DOHH2 (cell line): ENCODE results near the gene LYPD6.
"Not testable (repeated sequence)": the region's sequence is repeated elsewhere in the genome, so short reads cannot be mapped to it uniquely, and the experiment has no call there.

ENCODE experiments used
- H3F3A ChIP-seq: fragments of 200-600 bp; sonication (generic), shearing (Covaris generic); 2 replicates; pipeline ENCODE4 v1.6.0; 2016; ENCODE audit warnings: antibody characterized with exemption, mild to moderate bottlenecking; ENCODE audit not compliant: control insufficient read depth, insufficient read depth
- H3K27ac ChIP-seq: fragments of 200-600 bp; sonication (generic); 2 replicates; pipeline ENCODE4 v1.5.1; 2014; ENCODE audit warnings: low read depth, mild to moderate bottlenecking, low read length, moderate library complexity
- H3K27me3 ChIP-seq: fragments of 200-600 bp; sonication (generic); 2 replicates; pipeline ENCODE4 v1.6.1; 2014; ENCODE audit warnings: mild to moderate bottlenecking, low read length, mixed read lengths; ENCODE audit not compliant: control insufficient read depth
- H3K36me3 ChIP-seq: fragments of 200-600 bp; sonication (generic); 2 replicates; pipeline ENCODE4 v1.6.1; 2014; ENCODE audit warnings: mild to moderate bottlenecking, low read length, moderate library complexity, mixed read lengths; ENCODE audit not compliant: control insufficient read depth
- H3K4me1 ChIP-seq: fragments of 200-600 bp; sonication (generic); 2 replicates; pipeline ENCODE4 v1.6.1; 2014; ENCODE audit warnings: mild to moderate bottlenecking, low read length, mixed read lengths; ENCODE audit not compliant: control insufficient read depth
- H3K4me2 ChIP-seq: fragments of 200-600 bp; sonication (generic); 2 replicates; pipeline ENCODE4 v1.6.0; 2014; ENCODE audit warnings: mild to moderate bottlenecking, low read length, moderate library complexity
- H3K4me3 ChIP-seq: fragments of 200-600 bp; sonication (generic); 2 replicates; pipeline ENCODE4 v1.5.1; 2014; ENCODE audit warnings: mild to moderate bottlenecking, low read length, mixed read lengths
- H3K79me2 ChIP-seq: fragments of 200-600 bp; sonication (generic); 2 replicates; pipeline ENCODE4 v1.6.1; 2014; ENCODE audit warnings: mild to moderate bottlenecking, low read length, mixed read lengths; ENCODE audit not compliant: control insufficient read depth
- H3K9me2 ChIP-seq: fragments of 200-600 bp; sonication (generic); replicated peaks from 2 replicates; pipeline ENCODE4 v1.6.1; 2014; ENCODE audit warnings: mild to moderate bottlenecking, low read length, mixed read lengths; ENCODE audit not compliant: control insufficient read depth
- H3K9me3 ChIP-seq: fragments of 200-600 bp; sonication (generic); 2 replicates; pipeline ENCODE4 v1.6.1; 2014; ENCODE audit warnings: antibody characterized with exemption, low read length, mixed read lengths; ENCODE audit not compliant: control insufficient read depth, insufficient read depth
- H4K20me1 ChIP-seq: fragments of 200-600 bp; sonication (generic); 2 replicates; pipeline ENCODE4 v1.6.0; 2014; ENCODE audit warnings: low read depth, mild to moderate bottlenecking, antibody characterized with exemption, low read length, moderate library complexity; ENCODE audit not compliant: control insufficient read depth, insufficient read depth
- EZH2phosphoT487 ChIP-seq: fragments of 200-600 bp; sonication (generic); IDR thresholded peaks from 2 replicates; pipeline ENCODE4 v1.6.1; 2017; ENCODE audit warnings: borderline replicate concordance, mild to moderate bottlenecking, antibody characterized with exemption, low read length, moderate library complexity, mixed read lengths
- TF ChIP-seq, protein P1 (sequence below): fragments of 200-600 bp; sonication (generic); IDR thresholded peaks from one replicate; pipeline ENCODE4 v1.5.1; 2014; ENCODE audit warnings: antibody characterized with exemption, mild to moderate bottlenecking, low read depth, low read length; ENCODE audit not compliant: poor library complexity, severe bottlenecking

Gene LYPD6

DNA sequence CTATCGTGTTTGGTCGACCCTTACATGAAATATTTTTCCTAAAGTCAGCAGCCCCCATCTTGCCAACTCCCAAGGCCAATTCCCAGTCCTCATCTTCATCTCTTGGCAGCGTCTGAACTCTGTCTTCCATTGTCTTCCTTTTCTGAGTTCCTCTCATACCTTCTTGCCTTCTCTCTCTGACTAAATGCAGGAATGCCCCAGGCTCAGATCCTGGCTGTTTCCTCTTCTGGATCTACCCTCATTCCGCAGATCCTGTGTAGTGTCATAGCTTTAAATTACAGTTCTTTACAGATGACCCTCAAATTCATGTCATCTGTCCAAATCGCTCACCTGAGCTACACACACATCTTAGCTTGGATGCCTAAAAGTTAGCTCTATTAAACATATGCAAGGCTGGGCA is 162.5 kb downstream of the LYPD6 start:
- Histone ChIP-seq H3K4me3 (no peak overlapping the region), H3K36me3 (no peaks in the 10 kb centered on the region)
- TF ChIP-seq, protein P1, sequence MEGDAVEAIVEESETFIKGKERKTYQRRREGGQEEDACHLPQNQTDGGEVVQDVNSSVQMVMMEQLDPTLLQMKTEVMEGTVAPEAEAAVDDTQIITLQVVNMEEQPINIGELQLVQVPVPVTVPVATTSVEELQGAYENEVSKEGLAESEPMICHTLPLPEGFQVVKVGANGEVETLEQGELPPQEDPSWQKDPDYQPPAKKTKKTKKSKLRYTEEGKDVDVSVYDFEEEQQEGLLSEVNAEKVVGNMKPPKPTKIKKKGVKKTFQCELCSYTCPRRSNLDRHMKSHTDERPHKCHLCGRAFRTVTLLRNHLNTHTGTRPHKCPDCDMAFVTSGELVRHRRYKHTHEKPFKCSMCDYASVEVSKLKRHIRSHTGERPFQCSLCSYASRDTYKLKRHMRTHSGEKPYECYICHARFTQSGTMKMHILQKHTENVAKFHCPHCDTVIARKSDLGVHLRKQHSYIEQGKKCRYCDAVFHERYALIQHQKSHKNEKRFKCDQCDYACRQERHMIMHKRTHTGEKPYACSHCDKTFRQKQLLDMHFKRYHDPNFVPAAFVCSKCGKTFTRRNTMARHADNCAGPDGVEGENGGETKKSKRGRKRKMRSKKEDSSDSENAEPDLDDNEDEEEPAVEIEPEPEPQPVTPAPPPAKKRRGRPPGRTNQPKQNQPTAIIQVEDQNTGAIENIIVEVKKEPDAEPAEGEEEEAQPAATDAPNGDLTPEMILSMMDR, result no peak
- TF ChIP-seq EZH2phosphoT487, result no peak

DNA sequence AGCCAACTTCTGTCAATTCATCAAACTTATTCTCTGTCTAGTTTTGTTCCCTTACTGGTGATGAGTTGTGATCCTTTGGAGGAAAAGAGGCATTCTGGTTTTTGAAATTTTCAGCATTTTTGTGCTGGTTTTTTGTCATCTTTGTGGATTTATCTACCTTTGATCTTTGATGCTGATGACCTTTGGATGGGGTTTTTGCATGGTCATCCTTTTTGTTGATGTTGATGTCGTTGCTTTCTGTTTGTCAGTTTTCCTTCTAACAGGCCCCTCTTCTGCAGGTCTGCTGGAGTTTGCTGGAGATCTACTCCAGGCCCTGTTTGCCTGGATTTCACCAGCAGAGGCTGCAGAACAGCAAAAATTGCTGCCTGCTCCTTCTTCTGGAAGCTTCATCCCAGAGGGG is 168.8 kb downstream of the LYPD6 start:
- not testable (repeated sequence) for H3K9me2 ChIP-seq, H4K20me1 ChIP-seq, H3K36me3 ChIP-seq, H3K4me1 ChIP-seq, H3K9me3 ChIP-seq, H3K27me3 ChIP-seq, H3K79me2 ChIP-seq, H3K4me3 ChIP-seq, H3F3A ChIP-seq, H3K4me2 ChIP-seq, H3K27ac ChIP-seq

More for the DNA sequence above, 162.5 kb downstream of the LYPD6 start:
- Histone ChIP-seq H3K9me2 (no peaks in the 10 kb centered on the region), H3K27me3 (peaks cover 4% of the 10 kb centered on the region; the same call in 1 of the 2 replicates), H3K4me1 (no peaks in the 10 kb centered on the region), H3F3A (no peaks in the 10 kb centered on the region), H3K79me2 (no peaks in the 10 kb centered on the region), H4K20me1 (no peaks in the 10 kb centered on the region), H3K9me3 (no peaks in the 10 kb centered on the region), H3K27ac (no peak overlapping the region), H3K4me2 (no peak overlapping the region)

DNA sequence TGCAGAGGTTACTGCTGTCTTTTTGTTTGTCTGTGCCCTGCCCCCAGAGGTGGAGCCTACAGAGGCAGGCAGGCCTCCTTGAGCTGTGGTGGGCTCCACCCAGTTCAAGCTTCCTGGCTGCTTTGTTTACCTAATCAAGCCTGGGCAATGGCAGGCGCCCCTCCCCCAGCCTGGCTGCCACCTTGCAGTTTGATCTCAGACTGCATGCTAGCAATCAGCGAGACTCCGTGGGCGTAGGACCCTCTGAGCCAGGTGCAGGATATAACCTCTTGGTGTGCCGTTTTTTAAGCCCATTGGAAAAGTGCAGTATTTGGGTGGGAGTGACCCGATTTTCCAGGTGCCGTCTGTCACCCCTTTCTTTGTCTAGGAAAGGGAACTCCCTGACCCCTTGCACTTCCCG is 176.4 kb downstream of the LYPD6 start:
- H3K4me2 ChIP-seq, H3K27ac ChIP-seq, H3K9me3 ChIP-seq, H3F3A ChIP-seq, H3K4me1 ChIP-seq, H3K27me3 ChIP-seq, H3K79me2 ChIP-seq, H3K4me3 ChIP-seq, H4K20me1 ChIP-seq, H3K9me2 ChIP-seq, H3K36me3 ChIP-seq: not testable (repeated sequence)

DNA sequence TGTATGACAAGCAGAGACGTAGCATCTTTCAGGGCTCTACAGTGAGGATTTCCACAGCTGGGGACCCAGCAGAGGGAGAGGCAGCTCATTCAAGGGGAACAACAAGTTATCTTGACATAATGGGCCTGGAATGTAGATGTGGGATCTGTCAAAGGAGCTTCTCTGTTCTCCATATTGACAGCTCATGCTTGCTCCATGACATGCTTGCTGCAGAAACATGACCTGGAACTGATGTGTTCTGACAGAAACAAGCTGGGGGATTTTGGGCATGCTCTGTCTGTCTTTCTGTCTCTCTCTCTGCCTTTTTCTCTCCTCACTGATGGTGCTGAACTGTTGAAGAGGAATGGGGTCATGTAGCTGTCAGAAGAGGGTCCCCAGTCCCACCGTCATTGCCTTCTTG is 177.6 kb downstream of the LYPD6 start:
- TF ChIP-seq, protein P1, result no peak
- no peak for TF ChIP-seq EZH2phosphoT487
- H3K4me3 ChIP-seq, result no peak overlapping the region
- no peaks in the 10 kb centered on the region for H3K9me3 ChIP-seq
- no peaks in the 10 kb centered on the region for H3K36me3 ChIP-seq
- no peak overlapping the region for H3K27ac ChIP-seq
- H4K20me1 ChIP-seq, result no peaks in the 10 kb centered on the region
- no peaks in the 10 kb centered on the region for H3K9me2 ChIP-seq
- H3K4me1 ChIP-seq, result no peaks in the 10 kb centered on the region
- H3K4me2 ChIP-seq, result no peak overlapping the region
- H3K79me2 ChIP-seq, result no peaks in the 10 kb centered on the region
- no peaks in the 10 kb centered on the region for H3F3A ChIP-seq
- no peaks in the 10 kb centered on the region for H3K27me3 ChIP-seq
